BE2C (cell line): Measurements from ENCODE around the gene R3HDM2.

Experiments used
- DNase-seq: peaks from one replicate; pipeline ENCODE4 v3.0.0-alpha.2; 2020
- H3K27me3 ChIP-seq: fragments of 250-450 bp; sonication (Bioruptor Pico); 2 replicates; pipeline ENCODE4 v1.5.1; 2020; ENCODE audit warnings: mild to moderate bottlenecking
- H3K36me3 ChIP-seq: fragments of 250-450 bp; sonication (Bioruptor Pico); 2 replicates; pipeline ENCODE4 v1.5.1; 2020; ENCODE audit warnings: mild to moderate bottlenecking
- H3K4me1 ChIP-seq: fragments of 250-450 bp; sonication (Bioruptor Pico); 2 replicates; pipeline ENCODE4 v1.5.1; 2020
- H3K4me3 ChIP-seq: 2 replicates; pipeline ENCODE4 v1.5.1; 2011; ENCODE audit warnings: low read depth, low read length
- H3K9me3 ChIP-seq: fragments of 250-450 bp; sonication (Bioruptor Pico); 2 replicates; pipeline ENCODE4 v1.5.1; 2020
- TF ChIP-seq, protein P1 (sequence below): IDR thresholded peaks from 2 replicates; pipeline ENCODE4 v1.5.1; 2012; ENCODE audit warnings: mild to moderate bottlenecking, low read depth, low read length

R3HDM2 gene

DNA sequence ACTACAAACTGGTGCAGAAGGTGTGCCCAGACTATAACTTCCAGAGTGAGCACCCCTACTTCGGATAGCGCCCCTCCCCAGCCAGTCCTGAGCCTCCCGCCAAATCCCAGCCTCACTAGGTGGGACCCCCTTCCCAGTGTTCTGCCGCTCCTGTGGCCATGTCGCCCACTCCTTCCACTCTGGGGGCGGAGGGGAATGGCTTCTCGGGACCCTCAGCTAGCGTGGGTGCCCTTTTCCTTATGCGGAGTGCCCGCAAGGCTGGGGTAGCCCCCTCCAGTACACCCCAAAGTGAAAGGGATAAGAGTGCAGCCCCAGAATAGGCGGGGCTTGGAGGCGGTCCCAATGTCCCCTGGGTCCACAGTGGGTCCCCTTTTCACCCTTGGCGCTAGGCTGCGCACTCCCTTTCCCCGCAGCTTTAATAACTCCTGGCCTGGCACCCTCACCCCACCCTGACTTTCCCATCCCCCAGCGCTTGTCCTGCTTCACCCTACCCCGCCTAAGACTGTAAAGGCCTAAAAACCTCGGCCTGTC is 205.1 kb downstream of the R3HDM2 start:
- H3K4me1 ChIP-seq = no peaks in the 10 kb centered on the region; the same call in 1 of the 2 replicates
- H3K4me3 ChIP-seq = no peak overlapping the region
- peaks cover under 1% of the 10 kb centered on the region; the same call in 1 of the 2 replicates for H3K36me3 ChIP-seq
- peaks cover 40% of the 10 kb centered on the region for H3K27me3 ChIP-seq
- no peak for DNase-seq
- TF ChIP-seq, protein P1, sequence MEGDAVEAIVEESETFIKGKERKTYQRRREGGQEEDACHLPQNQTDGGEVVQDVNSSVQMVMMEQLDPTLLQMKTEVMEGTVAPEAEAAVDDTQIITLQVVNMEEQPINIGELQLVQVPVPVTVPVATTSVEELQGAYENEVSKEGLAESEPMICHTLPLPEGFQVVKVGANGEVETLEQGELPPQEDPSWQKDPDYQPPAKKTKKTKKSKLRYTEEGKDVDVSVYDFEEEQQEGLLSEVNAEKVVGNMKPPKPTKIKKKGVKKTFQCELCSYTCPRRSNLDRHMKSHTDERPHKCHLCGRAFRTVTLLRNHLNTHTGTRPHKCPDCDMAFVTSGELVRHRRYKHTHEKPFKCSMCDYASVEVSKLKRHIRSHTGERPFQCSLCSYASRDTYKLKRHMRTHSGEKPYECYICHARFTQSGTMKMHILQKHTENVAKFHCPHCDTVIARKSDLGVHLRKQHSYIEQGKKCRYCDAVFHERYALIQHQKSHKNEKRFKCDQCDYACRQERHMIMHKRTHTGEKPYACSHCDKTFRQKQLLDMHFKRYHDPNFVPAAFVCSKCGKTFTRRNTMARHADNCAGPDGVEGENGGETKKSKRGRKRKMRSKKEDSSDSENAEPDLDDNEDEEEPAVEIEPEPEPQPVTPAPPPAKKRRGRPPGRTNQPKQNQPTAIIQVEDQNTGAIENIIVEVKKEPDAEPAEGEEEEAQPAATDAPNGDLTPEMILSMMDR = no peak
- no peaks in the 10 kb centered on the region for H3K9me3 ChIP-seq

DNA sequence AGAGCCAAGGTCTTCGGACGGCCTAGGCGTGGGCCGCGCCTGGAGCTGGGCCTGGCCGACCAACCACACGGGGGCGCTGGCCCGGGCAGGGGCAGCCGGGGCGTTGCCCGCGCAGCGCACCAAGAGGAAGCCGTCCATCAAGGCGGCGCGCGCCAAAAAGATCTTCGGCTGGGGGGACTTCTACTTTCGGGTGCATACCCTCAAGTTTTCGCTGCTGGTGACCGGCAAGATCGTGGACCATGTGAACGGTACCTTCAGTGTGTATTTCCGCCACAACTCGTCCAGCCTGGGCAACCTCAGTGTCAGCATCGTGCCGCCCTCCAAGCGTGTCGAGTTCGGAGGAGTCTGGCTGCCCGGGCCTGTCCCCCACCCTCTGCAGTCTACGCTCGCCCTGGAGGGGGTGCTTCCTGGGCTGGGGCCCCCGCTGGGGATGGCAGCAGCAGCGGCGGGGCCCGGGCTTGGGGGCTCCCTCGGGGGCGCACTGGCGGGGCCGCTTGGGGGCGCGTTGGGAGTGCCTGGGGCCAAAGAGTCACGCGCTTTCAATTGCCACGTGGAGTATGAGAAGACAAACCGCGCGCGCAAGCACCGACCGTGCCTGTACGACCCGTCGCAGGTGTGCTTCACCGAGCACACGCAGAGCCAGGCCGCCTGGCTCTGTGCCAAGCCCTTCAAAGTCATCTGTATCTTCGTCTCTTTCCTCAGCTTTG is 205.7 kb downstream of the R3HDM2 start:
- Histone ChIP-seq H3K27me3 (peaks cover 45% of the 10 kb centered on the region), H3K9me3 (no peaks in the 10 kb centered on the region), H3K36me3 (no peaks in the 10 kb centered on the region), H3K4me1 (no peaks in the 10 kb centered on the region; the same call in 1 of the 2 replicates), H3K4me3 (no peak overlapping the region)
- TF ChIP-seq, protein P1 = no peak
- DNase-seq = peak; percentile 58

DNA sequence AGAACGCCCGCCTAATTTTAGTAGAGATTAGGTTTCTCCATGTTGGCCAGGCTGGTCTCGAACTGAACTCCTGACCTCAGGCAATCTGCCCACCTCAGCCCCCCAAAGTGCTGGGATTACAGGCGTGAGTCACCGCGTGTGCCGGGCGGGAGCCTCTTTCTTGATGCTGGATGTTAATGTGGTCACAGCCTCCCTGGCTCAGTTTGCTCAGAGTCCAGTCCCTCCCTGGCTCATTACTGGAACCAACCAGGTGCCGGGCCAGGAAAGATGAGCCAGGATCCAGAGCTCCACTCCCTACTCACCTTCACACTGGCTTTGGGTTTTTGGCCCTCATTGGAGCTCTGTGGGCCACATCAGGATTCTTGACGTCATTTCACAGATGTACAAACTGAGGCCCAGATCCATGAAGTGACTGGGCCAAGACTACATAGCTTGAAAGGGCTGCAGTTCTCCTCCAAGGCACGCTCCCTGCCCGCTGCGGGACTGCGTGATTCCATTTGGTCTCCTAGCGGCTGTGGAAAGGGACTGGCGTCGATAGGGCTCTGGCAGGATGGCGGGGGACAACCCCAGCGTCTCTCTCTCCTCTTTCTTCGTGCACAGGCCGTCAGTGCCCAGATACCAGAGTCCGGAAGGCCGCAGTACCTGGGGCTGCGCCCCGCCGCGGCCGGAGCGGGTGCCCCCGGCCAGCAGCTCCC is 206.4 kb downstream of the R3HDM2 start:
- Histone ChIP-seq H3K4me1 (no peaks in the 10 kb centered on the region; the same call in 1 of the 2 replicates), H3K4me3 (no peak overlapping the region), H3K27me3 (peaks cover 51% of the 10 kb centered on the region)

DNA sequence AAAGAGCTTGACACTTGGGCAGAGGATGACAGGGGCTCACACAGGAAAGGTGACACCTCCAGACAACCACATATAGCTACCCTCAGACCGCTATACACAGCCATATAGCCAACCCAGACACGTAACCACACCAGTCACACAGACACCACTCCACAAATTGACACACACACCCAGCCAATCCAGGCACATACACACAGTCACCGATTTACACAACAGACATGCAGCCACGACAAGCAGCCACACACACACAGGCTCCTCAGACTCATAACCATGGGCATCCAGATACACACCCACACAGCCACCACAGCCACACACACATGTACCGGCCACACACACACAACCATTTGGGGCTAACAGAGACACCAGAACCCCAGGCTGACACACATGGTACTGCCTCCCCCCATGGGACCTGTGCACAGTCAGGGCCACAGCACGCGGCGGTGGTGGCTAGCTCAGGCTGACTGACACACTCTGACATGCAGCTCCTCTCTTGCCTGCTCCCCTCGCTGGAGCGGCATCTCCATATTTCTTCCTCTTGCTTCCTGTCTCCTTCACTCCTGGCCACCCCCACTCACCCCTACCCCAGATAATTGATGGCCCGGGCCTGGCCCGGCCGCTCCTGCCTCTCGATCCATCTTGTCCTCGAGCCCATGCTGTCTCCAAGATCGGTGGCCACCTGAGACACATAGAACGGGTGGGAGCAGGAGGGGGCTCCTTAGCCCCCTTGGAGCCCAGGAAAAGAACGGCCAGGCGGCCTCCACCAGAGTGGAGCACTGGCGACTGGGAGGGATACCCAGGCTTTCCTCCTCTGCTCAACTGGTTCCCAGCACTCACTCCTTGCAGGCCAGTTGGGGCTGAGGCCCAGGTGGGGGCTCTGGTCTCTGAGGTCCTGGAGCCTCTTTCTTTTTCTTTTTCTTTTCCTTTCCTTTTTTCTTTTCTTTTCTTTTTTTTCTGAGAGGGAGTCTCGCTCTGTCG is 207.4 kb downstream of the R3HDM2 start:
- DNase-seq = no peak
- H3K4me3 ChIP-seq = no peak overlapping the region
- H3K36me3 ChIP-seq = no peaks in the 10 kb centered on the region
- H3K9me3 ChIP-seq = no peaks in the 10 kb centered on the region
- no peaks in the 10 kb centered on the region for H3K4me1 ChIP-seq
- TF ChIP-seq, protein P1 = no peak
- H3K27me3 ChIP-seq = peaks cover 61% of the 10 kb centered on the region

More for the DNA sequence above, 206.4 kb downstream of the R3HDM2 start:
- no peak for DNase-seq
- Histone ChIP-seq H3K36me3 (no peaks in the 10 kb centered on the region), H3K9me3 (no peaks in the 10 kb centered on the region)
- TF ChIP-seq, protein P1 = no peak

DNA sequence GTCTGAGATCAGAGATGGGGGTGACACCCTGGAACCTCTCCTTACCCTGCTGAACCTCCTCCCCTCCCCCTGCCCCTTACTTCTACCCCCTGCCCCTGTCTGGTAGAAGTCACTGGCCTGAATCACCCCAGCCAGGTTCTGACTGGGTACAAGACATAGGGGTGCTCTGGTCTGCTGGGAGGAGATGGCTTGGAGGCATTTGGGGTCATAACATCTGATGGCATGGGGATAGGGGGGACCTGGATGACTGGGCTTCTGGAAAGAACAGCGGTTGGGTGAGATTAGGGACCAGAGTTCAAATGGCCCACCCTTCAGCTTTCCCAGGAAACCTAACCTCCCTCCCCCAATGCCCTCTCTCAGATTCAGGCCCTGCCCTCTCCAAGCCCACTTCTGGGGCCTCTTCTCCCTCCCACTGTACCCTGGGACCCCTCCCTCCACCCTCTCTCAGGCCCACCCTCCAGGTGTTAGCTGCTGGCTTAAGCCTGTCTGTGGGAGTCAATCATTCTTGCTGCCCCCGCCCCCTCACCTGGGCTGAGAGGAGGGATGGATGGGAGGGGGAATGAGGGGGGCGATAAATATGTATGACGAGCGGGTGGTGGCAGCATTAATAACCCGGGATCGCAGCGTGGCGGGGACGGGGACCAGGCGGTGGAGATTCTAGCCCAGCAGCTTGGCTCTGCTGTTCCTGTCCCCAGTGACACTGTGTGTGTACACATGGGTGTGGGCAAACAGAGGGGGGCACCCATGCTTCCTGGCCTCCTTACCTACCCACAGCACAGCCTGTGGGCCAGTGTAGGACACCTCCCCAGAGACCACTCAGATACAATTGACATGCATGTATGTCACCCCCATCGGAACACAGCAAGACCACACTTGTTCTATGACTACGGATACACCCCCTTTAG is 208.3 kb downstream of the R3HDM2 start:
- Histone ChIP-seq H3K36me3 (no peaks in the 10 kb centered on the region), H3K9me3 (no peaks in the 10 kb centered on the region), H3K4me3 (no peak overlapping the region), H3K4me1 (no peaks in the 10 kb centered on the region), H3K27me3 (peaks cover 70% of the 10 kb centered on the region)
- no peak for DNase-seq
- TF ChIP-seq, protein P1 = no peak
